HL-60 (cell line): ENCODE measurements around the gene ZBP1.

Experiments
- GABPA ChIP-seq: IDR thresholded peaks from 2 replicates; pipeline ENCODE4 v1.6.1; 2012; ENCODE audit warnings: low read depth
- POLR2AphosphoS5 ChIP-seq: IDR thresholded peaks from 2 replicates; pipeline ENCODE4 v1.6.1; 2012; ENCODE audit warnings: low read depth
- SPI1 ChIP-seq: IDR thresholded peaks from 2 replicates; pipeline ENCODE4 v1.6.1; 2012; ENCODE audit warnings: low read depth, mild to moderate bottlenecking, borderline replicate concordance
- TF ChIP-seq, protein P1 (sequence below): IDR thresholded peaks from one replicate; pipeline ENCODE4 v1.5.1; 2011; ENCODE audit warnings: low read length, control low read depth, inconsistent platforms; ENCODE audit not compliant: insufficient read depth
- TF ChIP-seq, protein P2 (sequence below): IDR thresholded peaks from 2 replicates; pipeline ENCODE4 v1.6.1; 2012; ENCODE audit warnings: low read depth; ENCODE audit not compliant: insufficient replicate concordance

DNA sequence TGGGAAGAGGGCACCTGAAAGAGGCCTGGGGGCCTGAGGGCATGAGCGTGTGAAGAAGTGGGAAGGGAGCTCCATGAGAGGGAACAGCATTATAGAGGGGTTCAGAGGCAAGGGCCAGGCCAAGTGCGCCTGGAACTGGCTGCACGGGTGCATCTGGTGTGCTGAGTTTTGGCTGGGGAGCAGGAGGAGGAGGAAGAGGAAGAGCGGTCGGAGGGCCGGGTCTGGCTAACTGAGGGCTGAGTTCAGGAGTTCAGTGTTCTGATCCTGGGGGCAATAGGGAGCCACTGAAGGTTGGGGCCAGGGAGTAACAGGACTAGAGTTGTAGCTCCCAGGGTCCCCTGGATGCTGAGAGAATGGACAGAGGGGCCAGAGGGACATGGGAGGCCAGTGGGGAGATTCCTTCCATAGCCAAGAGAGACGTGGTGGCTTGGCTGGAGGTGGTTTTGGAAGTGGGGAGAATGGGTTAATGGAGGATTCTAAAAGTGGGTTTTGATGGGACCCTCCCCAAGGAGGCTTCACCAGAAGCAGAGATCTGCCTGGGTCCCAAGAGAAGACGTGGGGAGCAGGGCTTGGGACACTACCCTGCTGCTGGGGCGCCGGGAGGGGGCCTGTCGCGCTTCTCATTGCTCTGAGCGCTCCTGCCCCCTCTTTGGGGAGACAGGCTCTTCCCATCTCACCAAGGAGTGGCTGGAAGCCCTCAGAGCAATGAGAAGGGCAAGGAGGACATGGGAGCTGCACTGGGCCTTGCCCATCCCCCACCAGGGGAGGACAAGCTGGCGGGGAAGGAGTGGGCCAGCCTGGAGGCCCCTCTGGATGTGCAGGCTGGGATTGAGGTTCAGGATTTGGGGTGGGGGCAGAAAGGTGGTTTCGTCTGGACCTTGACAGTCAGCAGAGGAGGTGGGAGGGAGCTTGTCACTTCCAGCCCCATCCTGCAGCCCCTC, 28.7 kb downstream of the ZBP1 start:
- TF ChIP-seq, protein P1, sequence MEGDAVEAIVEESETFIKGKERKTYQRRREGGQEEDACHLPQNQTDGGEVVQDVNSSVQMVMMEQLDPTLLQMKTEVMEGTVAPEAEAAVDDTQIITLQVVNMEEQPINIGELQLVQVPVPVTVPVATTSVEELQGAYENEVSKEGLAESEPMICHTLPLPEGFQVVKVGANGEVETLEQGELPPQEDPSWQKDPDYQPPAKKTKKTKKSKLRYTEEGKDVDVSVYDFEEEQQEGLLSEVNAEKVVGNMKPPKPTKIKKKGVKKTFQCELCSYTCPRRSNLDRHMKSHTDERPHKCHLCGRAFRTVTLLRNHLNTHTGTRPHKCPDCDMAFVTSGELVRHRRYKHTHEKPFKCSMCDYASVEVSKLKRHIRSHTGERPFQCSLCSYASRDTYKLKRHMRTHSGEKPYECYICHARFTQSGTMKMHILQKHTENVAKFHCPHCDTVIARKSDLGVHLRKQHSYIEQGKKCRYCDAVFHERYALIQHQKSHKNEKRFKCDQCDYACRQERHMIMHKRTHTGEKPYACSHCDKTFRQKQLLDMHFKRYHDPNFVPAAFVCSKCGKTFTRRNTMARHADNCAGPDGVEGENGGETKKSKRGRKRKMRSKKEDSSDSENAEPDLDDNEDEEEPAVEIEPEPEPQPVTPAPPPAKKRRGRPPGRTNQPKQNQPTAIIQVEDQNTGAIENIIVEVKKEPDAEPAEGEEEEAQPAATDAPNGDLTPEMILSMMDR, result no peak
- no peak for TF ChIP-seq POLR2AphosphoS5
- no peak for TF ChIP-seq GABPA
- TF ChIP-seq, protein P2, sequence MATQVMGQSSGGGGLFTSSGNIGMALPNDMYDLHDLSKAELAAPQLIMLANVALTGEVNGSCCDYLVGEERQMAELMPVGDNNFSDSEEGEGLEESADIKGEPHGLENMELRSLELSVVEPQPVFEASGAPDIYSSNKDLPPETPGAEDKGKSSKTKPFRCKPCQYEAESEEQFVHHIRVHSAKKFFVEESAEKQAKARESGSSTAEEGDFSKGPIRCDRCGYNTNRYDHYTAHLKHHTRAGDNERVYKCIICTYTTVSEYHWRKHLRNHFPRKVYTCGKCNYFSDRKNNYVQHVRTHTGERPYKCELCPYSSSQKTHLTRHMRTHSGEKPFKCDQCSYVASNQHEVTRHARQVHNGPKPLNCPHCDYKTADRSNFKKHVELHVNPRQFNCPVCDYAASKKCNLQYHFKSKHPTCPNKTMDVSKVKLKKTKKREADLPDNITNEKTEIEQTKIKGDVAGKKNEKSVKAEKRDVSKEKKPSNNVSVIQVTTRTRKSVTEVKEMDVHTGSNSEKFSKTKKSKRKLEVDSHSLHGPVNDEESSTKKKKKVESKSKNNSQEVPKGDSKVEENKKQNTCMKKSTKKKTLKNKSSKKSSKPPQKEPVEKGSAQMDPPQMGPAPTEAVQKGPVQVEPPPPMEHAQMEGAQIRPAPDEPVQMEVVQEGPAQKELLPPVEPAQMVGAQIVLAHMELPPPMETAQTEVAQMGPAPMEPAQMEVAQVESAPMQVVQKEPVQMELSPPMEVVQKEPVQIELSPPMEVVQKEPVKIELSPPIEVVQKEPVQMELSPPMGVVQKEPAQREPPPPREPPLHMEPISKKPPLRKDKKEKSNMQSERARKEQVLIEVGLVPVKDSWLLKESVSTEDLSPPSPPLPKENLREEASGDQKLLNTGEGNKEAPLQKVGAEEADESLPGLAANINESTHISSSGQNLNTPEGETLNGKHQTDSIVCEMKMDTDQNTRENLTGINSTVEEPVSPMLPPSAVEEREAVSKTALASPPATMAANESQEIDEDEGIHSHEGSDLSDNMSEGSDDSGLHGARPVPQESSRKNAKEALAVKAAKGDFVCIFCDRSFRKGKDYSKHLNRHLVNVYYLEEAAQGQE, result no peak
- no peak for TF ChIP-seq SPI1
